RWPE1 (cell line): ENCODE results near the gene WBP2.

Experiments used
- CTCF ChIA-PET: fragments of 350-600 bp; sonication (Branson Sonifier 250); formaldehyde crosslinking; extraction: SDS; loops from one replicate; lab custom pipeline; 2021; lab: Yijun Ruan, JAX
- POLR2A ChIA-PET: fragments of 400-600 bp; formaldehyde crosslinking; extraction: SDS; loops from one replicate; lab custom pipeline; 2020; ENCODE audit warnings: antibody characterized with exemption; ENCODE audit not compliant: low non-redundant PET; lab: Yijun Ruan, JAX
- DNase-seq: peaks from one replicate; pipeline ENCODE4 v3.0.0; 2012; ENCODE audit warnings: low spot score
- H3K27ac ChIP-seq: fragments of 450-650 bp; 2 replicates; pipeline ENCODE4 v1.5.1; 2017
- TF ChIP-seq, protein P1 (sequence below): fragments of 450-650 bp; conservative IDR thresholded peaks from 2 replicates; pipeline ENCODE4 v1.5.1; 2017; ENCODE audit warnings: low read depth, mild to moderate bottlenecking

The WBP2 gene

GRCh38 chr17:75842411-75842810, 12.7 kb downstream of the WBP2 start:
- H3K27ac ChIP-seq = peak overlapping the region; percentile 92
- TF ChIP-seq, protein P1, sequence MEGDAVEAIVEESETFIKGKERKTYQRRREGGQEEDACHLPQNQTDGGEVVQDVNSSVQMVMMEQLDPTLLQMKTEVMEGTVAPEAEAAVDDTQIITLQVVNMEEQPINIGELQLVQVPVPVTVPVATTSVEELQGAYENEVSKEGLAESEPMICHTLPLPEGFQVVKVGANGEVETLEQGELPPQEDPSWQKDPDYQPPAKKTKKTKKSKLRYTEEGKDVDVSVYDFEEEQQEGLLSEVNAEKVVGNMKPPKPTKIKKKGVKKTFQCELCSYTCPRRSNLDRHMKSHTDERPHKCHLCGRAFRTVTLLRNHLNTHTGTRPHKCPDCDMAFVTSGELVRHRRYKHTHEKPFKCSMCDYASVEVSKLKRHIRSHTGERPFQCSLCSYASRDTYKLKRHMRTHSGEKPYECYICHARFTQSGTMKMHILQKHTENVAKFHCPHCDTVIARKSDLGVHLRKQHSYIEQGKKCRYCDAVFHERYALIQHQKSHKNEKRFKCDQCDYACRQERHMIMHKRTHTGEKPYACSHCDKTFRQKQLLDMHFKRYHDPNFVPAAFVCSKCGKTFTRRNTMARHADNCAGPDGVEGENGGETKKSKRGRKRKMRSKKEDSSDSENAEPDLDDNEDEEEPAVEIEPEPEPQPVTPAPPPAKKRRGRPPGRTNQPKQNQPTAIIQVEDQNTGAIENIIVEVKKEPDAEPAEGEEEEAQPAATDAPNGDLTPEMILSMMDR = no peak
- no peak for DNase-seq
- CTCF ChIA-PET = no interaction called here
- POLR2A ChIA-PET = no interaction called here

DNA sequence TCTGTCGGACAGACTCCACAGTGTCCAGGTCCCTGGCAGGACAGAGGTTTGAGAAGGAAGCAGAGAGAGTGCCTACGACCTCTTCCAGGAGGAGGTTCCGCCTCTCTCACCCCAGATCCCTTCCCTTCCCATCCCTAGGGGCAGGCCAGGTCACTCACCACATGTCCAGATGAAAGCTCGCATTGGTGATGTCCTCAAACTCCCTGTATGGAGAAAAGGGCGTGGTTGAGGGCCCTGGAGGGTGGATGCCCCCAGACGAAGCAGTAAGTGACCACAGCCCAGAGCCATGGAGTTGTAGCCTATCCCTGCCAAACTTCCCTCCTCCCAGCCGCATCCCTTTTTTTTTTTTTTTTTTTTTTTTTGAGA, 14.4 kb downstream of the WBP2 start:
- TF ChIP-seq, protein P1 = no peak
- CTCF ChIA-PET = interaction anchor here (0.7 kb wide), 1 partner anchor 138 kb away, joined by 3 read pairs; the partner anchor contains the start of genes ACOX1 and TEN1
- POLR2A ChIA-PET = no interaction called here
- no peak for DNase-seq
- H3K27ac ChIP-seq = peak overlapping the region; percentile 92

DNA sequence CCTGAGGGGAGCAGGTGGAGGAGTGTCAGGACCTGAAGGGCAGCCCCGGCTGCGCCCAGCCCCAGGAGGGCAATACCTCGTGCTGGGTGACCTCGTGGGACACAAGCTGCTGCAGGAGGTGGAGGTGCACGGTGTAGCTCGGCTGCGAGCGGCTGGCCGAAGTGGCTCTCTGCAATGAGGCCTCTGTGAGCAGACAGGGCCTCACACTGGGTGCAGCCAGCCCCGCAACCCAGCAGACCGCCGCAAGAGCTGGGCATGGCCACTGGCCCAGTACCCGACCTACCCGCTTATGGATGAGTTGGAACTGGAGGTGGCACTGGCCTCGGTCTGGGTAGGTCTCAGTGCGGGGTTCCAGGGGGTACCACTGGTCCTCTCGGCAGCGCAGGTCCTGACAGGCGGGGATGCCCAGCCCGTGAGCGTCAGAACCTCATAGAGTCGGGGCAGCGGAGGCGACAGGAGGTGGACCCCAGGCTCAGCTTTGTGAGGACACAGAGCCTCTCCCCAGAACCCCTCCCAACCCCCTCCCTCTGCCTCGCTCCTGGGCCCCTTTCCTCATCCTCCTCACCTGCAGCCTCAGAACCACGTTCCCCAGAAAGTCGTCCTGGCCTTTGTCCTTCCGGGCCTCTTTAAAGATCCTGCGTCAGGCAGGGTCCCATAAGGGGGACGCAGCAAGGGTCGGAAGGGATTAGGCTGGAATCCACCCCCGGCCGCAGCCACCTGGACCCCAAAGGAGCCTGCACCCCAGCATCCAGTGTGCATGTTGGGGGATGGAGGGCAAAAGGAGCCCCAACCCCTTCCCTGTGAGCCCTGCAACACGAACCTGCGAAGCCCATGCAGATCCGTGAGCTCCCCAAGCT, 15.0 kb downstream of the WBP2 start:
- ChIA-PET CTCF (interaction anchor here (0.5 to 0.6 kb wide), 2 partner anchors 15 to 58 kb away, joined by 3 to 4 read pairs; no protein-coding TSS in a partner anchor), POLR2A (no interaction called here)
- DNase-seq = no peak
- TF ChIP-seq, protein P1 = no peak
- peak overlapping the region; percentile 92 for H3K27ac ChIP-seq

DNA sequence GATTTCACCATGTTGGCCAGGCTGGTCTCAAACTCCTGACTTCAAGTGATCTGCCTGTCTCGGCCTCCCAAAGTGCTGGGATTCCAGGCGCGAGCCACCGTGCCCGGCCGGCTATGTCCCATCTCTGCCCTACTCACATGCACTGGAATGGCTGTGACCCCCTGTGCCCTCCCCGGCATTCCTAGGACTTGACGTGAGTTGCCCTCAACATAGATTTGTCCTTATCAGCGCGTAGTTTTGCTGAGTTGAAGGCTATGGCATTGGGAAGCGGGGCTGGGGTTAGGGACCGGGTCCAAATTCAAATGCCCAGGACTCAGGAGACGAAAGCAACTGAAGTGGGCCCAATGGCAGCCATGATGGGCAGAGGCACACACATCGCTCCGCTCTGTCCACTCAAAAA, 16.7 kb downstream of the WBP2 start:
- TF ChIP-seq, protein P1 = no peak
- ChIA-PET POLR2A (no interaction called here), CTCF (no interaction called here)
- no peak for DNase-seq
- peak overlapping the region; percentile 31 for H3K27ac ChIP-seq

DNA sequence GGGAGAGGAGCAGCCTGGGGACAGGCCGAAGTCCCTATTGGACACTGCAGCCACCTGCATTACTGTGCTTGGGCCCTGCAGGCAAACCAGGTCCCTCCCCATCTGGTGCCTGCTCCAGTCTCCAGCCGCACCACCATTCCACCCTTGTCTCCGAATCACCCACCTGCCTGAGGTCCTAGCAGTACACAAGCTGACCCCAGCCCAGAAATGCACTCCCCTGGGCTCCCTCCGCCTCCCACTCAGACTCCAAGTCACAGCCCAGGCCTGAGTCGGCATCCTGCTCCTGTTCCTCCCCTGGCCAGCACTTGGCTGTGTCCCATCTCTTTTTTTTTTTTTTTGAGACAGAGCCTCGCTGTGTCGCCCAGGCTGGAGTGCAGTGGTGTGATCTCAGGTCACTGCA, 17.2 kb downstream of the WBP2 start:
- H3K27ac ChIP-seq = peak overlapping the region; percentile 31
- DNase-seq = no peak
- ChIA-PET CTCF (no interaction called here), POLR2A (no interaction called here)
- TF ChIP-seq, protein P1 = no peak

DNA sequence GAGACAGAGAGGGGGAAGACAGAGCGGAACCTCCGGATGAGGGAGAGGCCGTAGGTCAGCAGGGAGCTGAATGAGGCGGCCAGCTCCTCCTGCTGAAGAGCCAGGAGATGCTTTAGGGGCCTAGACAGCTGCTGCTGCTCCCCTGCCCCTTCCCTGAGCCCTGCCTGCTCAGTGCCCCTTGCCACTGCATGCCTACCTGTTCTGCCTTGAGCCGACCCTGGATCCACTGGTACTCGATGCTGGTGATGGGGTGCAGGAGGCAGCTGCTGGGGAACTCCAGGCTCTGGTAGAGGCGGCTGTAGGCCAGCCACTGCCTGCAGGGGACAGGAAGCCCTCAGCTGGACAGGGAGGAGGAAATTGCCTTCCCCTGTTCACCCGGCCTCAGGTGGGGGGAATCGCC, 18.5 kb downstream of the WBP2 start:
- TF ChIP-seq, protein P1 = no peak
- no peak for DNase-seq
- CTCF ChIA-PET = interaction anchor here (0.6 to 1.0 kb wide), 4 partner anchors 87 to 203 kb away, joined by 3 to 5 read pairs (median 3); no protein-coding TSS in a partner anchor
- POLR2A ChIA-PET = interaction anchor here (1.3 kb wide), 1 partner anchor 57 kb away, joined by 3 read pairs; a partner anchor contains a TSS
- peak overlapping the region; percentile 26 for H3K27ac ChIP-seq
